Measurements from ENCODE around the gene MYO1B.

The MYO1B gene

DNA sequence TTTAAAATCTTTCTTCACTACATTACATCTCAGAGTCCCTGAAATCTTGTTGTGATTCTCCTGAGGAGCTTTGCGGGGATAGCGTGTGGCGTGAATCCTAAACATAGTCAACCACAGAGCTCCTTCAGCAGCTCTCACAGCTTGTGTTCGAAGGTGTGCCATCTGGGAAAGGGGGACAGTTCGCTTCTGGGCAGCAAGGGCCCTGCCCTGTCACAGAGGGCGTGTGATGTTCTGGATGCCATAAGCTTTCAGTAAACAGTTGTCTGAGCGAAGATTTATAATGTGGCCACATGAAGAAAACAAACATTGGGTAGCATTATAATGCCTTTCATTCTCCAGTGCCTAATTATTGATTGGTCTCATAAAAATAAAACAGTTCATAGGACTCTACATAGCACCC, 172.5 kb downstream of the MYO1B start:
- H3K36me3 ChIP-seq (ENCODE audit: control insufficient read depth in 5 of 5, insufficient read depth in 5 of 5, low read length in 5 of 5) = peaks cover 0 to 28% (median 15%) of the 10 kb centered on the region in 5 donors
- no peaks in the 10 kb centered on the region for H3K27me3 ChIP-seq (ENCODE audit: control insufficient read depth in 5 of 5, insufficient read depth in 4 of 5, low read length in 5 of 5)
- H3K9ac ChIP-seq (ENCODE audit: low read length in 5 of 5) = no peak overlapping the region
- no peak overlapping the region for H3K27ac ChIP-seq (ENCODE audit: low read depth, low read length)
- no peaks in the 10 kb centered on the region for H3K4me1 ChIP-seq (ENCODE audit: control insufficient read depth in 5 of 5, insufficient read depth in 5 of 5, low read length in 5 of 5)
- no peak overlapping the region for H3K4me3 ChIP-seq (ENCODE audit: low read depth in 1 of 5, low read length in 5 of 5)
- no peaks in the 10 kb centered on the region for H3K9me3 ChIP-seq (ENCODE audit: control insufficient read depth in 5 of 5, low read length in 5 of 5)

DNA sequence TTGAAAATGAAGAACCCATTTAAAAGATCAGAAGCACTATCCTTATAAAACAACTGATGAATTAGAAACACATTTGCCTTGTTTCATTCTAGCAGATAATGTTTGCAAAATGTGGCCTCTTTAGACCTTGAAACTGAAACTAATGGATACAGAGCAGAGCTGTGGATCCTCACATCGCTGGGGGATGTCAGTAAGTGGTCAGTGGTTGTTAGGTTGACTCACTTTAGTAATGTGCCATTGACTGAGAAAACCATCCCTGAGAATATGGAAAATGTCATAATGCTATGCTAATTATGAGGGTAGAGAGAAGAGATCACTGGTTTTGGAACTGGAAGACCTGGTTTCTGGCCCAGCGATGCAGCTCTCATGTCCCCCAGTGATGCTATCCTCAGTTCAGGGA, 176.7 kb downstream of the MYO1B start:
- Histone ChIP-seq H3K9me3 (ENCODE audit: control insufficient read depth in 5 of 5, low read length in 5 of 5) (no peaks in the 10 kb centered on the region), H3K36me3 (ENCODE audit: control insufficient read depth in 5 of 5, insufficient read depth in 5 of 5, low read length in 5 of 5) (peaks cover 0 to 8% (median 2%) of the 10 kb centered on the region in 5 donors), H3K27me3 (ENCODE audit: control insufficient read depth in 5 of 5, insufficient read depth in 4 of 5, low read length in 5 of 5) (no peaks in the 10 kb centered on the region), H3K4me3 (ENCODE audit: low read depth in 1 of 5, low read length in 5 of 5) (no peak overlapping the region), H3K4me1 (ENCODE audit: control insufficient read depth in 5 of 5, insufficient read depth in 5 of 5, low read length in 5 of 5) (no peaks in the 10 kb centered on the region), H3K9ac (ENCODE audit: low read length in 5 of 5) (no peak overlapping the region), H3K27ac (ENCODE audit: low read depth, low read length) (no peak overlapping the region)

DNA sequence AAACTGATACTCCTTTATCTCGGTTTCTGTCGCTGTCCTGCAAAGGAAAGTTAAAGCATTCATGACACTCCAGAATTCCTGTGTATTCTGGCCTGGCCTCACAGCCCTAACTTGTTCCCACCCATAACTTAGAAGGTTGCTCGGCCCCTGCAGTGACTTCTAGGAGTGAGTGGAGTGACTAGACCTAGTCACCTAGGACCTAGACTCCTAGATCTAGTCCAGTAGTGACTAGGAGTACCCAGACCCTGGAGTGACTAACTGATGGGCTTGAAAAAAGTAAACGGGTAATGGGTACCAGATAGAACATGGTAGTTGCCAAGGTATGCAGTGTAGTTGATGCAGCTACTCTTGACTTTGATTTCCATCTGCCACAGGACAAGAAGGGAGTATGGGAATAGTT, 181.8 kb downstream of the MYO1B start:
- H3K27me3 ChIP-seq (ENCODE audit: control insufficient read depth in 5 of 5, insufficient read depth in 4 of 5, low read length in 5 of 5) = no peaks in the 10 kb centered on the region
- no peaks in the 10 kb centered on the region for H3K4me1 ChIP-seq (ENCODE audit: control insufficient read depth in 5 of 5, insufficient read depth in 5 of 5, low read length in 5 of 5)
- peaks cover 0 to 2% (median 0%) of the 10 kb centered on the region in 5 donors for H3K36me3 ChIP-seq (ENCODE audit: control insufficient read depth in 5 of 5, insufficient read depth in 5 of 5, low read length in 5 of 5)
- peaks cover 0 to 4% (median 0%) of the 10 kb centered on the region in 5 donors for H3K9me3 ChIP-seq (ENCODE audit: control insufficient read depth in 5 of 5, low read length in 5 of 5)
- H3K4me3 ChIP-seq (ENCODE audit: low read depth in 1 of 5, low read length in 5 of 5) = no peak overlapping the region
- no peak overlapping the region for H3K27ac ChIP-seq (ENCODE audit: low read depth, low read length)
- no peak overlapping the region for H3K9ac ChIP-seq (ENCODE audit: low read length in 5 of 5)

DNA sequence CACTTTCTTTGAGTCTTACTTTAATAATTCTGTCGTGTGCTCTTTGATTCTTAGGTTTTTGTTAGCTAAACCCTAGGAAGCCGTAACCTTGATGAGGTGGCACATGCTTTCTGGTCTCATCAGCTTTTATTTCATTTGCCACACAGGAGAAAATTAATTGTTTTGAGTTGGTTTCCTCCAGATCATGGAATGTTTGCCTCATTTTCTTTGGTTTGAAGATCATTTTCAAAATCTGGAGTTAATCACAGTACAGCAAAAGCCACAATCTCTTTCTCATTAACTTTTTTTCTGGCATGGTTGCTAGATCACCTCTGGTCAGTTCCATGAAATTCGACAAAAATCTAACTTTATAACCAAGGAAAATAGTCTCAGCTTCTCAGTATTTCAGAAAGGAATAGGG, 182.9 kb downstream of the MYO1B start:
- no peak overlapping the region for H3K27ac ChIP-seq (ENCODE audit: low read depth, low read length)
- no peak overlapping the region for H3K4me3 ChIP-seq (ENCODE audit: low read depth in 1 of 5, low read length in 5 of 5)
- peaks cover 0 to 4% (median 0%) of the 10 kb centered on the region in 5 donors for H3K9me3 ChIP-seq (ENCODE audit: control insufficient read depth in 5 of 5, low read length in 5 of 5)
- H3K9ac ChIP-seq (ENCODE audit: low read length in 5 of 5) = no peak overlapping the region
- no peaks in the 10 kb centered on the region for H3K27me3 ChIP-seq (ENCODE audit: control insufficient read depth in 5 of 5, insufficient read depth in 4 of 5, low read length in 5 of 5)
- H3K4me1 ChIP-seq (ENCODE audit: control insufficient read depth in 5 of 5, insufficient read depth in 5 of 5, low read length in 5 of 5) = no peaks in the 10 kb centered on the region
- H3K36me3 ChIP-seq (ENCODE audit: control insufficient read depth in 5 of 5, insufficient read depth in 5 of 5, low read length in 5 of 5) = peaks cover 0 to 2% (median 0%) of the 10 kb centered on the region in 5 donors

DNA sequence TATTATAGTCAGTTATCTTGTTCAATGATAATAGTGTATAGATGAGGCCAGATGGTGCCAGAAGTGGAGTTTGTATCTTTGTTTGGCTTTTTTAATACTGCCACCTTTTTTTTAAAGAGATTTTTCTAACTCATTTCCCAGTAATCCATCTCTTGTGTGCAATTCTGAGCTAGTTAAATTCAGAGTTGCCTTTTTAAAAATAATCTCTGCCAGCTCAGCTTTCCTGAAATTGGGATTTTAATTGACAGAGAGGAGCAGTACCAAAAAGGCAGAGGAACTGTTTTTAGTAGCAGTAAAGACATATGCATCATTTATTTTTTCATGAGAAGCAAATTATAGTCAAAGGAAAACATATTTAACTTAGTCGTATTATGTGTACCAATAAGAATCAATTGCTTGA, 185.3 kb downstream of the MYO1B start:
- no peak overlapping the region for H3K27ac ChIP-seq (ENCODE audit: low read depth, low read length)
- H3K9ac ChIP-seq (ENCODE audit: low read length in 5 of 5) = no peak overlapping the region
- no peaks in the 10 kb centered on the region for H3K4me1 ChIP-seq (ENCODE audit: control insufficient read depth in 5 of 5, insufficient read depth in 5 of 5, low read length in 5 of 5)
- H3K4me3 ChIP-seq (ENCODE audit: low read depth in 1 of 5, low read length in 5 of 5) = no peak overlapping the region
- no peaks in the 10 kb centered on the region for H3K27me3 ChIP-seq (ENCODE audit: control insufficient read depth in 5 of 5, insufficient read depth in 4 of 5, low read length in 5 of 5)
- H3K36me3 ChIP-seq (ENCODE audit: control insufficient read depth in 5 of 5, insufficient read depth in 5 of 5, low read length in 5 of 5) = no peaks in the 10 kb centered on the region
- peaks cover 0 to 4% (median 0%) of the 10 kb centered on the region in 5 donors for H3K9me3 ChIP-seq (ENCODE audit: control insufficient read depth in 5 of 5, low read length in 5 of 5)

DNA sequence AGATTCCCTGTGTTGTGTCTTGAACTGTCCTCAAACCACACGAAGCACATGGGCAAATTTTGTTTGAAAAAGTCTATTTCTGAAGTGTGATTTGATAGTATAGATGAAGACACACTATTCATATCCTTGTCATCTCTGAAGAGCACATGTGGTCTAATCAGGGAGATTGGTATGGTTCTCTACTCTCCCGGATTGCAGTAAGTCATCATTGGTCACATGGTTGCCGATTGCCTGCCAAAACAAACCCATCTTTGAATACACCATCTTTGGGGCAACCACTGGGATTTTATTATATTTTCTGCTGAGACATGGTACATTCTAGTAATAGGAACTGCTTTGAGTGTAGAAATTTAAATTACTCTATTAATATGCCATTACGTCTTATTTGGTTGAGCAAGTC, 186.9 kb downstream of the MYO1B start:
- H3K4me1 ChIP-seq (ENCODE audit: control insufficient read depth in 5 of 5, insufficient read depth in 5 of 5, low read length in 5 of 5) = peaks cover 0 to 7% (median 0%) of the 10 kb centered on the region in 5 donors
- peaks cover 0 to 4% (median 0%) of the 10 kb centered on the region in 5 donors for H3K9me3 ChIP-seq (ENCODE audit: control insufficient read depth in 5 of 5, low read length in 5 of 5)
- no peak overlapping the region for H3K27ac ChIP-seq (ENCODE audit: low read depth, low read length)
- H3K4me3 ChIP-seq (ENCODE audit: low read depth in 1 of 5, low read length in 5 of 5) = no peak overlapping the region
- H3K9ac ChIP-seq (ENCODE audit: low read length in 5 of 5) = no peak overlapping the region
- no peaks in the 10 kb centered on the region for H3K36me3 ChIP-seq (ENCODE audit: control insufficient read depth in 5 of 5, insufficient read depth in 5 of 5, low read length in 5 of 5)
- no peaks in the 10 kb centered on the region for H3K27me3 ChIP-seq (ENCODE audit: control insufficient read depth in 5 of 5, insufficient read depth in 4 of 5, low read length in 5 of 5)

DNA sequence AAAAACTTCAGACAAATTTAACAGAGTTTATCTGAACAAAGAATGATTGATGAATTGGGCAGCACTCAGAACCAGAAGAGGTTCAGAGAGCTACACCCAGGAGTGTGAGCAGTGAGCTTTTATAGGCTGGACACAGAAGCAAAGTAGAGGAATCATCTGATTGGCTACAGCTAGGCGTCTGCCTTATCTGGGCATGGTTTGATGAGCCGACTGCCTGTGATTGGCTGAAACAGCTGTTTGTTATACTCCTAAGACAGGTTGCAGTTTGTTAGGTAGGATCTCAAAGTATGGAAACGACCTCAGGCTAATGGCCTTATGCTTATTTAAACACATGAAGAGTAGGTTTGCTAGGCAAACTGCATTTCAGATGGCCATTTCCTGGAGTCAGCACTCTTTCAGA, 188.9 kb downstream of the MYO1B start:
- no peaks in the 10 kb centered on the region for H3K36me3 ChIP-seq (ENCODE audit: control insufficient read depth in 5 of 5, insufficient read depth in 5 of 5, low read length in 5 of 5)
- H3K9ac ChIP-seq (ENCODE audit: low read length in 5 of 5) = no peak overlapping the region
- H3K4me1 ChIP-seq (ENCODE audit: control insufficient read depth in 5 of 5, insufficient read depth in 5 of 5, low read length in 5 of 5) = peaks cover 0 to 9% (median 5%) of the 10 kb centered on the region in 5 donors
- H3K27ac ChIP-seq (ENCODE audit: low read depth, low read length) = no peak overlapping the region
- H3K27me3 ChIP-seq (ENCODE audit: control insufficient read depth in 5 of 5, insufficient read depth in 4 of 5, low read length in 5 of 5) = no peaks in the 10 kb centered on the region
- H3K4me3 ChIP-seq (ENCODE audit: low read depth in 1 of 5, low read length in 5 of 5) = no peak overlapping the region
- H3K9me3 ChIP-seq (ENCODE audit: control insufficient read depth in 5 of 5, low read length in 5 of 5) = peaks cover 0 to 1% (median 0%) of the 10 kb centered on the region in 5 donors

DNA sequence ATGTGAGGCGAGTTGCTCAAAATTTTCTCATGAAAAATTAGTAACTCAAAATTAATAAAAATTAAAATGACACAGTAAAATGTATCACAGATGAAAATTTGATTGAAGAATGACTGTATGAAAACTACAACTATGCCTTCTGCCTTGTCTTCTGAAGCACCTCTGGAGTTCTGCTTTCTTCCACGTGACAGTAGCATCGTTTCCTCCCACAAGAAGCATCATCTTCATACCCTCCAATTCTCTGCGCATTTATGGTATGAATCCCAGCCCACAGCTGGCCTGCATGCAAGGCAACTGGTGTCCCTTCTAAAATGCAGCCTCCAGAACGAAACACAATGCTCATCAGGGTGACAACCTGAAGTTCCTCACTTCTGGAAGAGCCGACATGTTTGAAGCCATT, 189.9 kb downstream of the MYO1B start:
- H3K27me3 ChIP-seq (ENCODE audit: control insufficient read depth in 5 of 5, insufficient read depth in 4 of 5, low read length in 5 of 5) = no peaks in the 10 kb centered on the region
- H3K9me3 ChIP-seq (ENCODE audit: control insufficient read depth in 5 of 5, low read length in 5 of 5) = no peaks in the 10 kb centered on the region
- peaks cover 0 to 9% (median 5%) of the 10 kb centered on the region in 5 donors for H3K4me1 ChIP-seq (ENCODE audit: control insufficient read depth in 5 of 5, insufficient read depth in 5 of 5, low read length in 5 of 5)
- H3K36me3 ChIP-seq (ENCODE audit: control insufficient read depth in 5 of 5, insufficient read depth in 5 of 5, low read length in 5 of 5) = no peaks in the 10 kb centered on the region
- no peak overlapping the region for H3K4me3 ChIP-seq (ENCODE audit: low read depth in 1 of 5, low read length in 5 of 5)
- H3K27ac ChIP-seq (ENCODE audit: low read depth, low read length) = no peak overlapping the region
- no peak overlapping the region for H3K9ac ChIP-seq (ENCODE audit: low read length in 5 of 5)

DNA sequence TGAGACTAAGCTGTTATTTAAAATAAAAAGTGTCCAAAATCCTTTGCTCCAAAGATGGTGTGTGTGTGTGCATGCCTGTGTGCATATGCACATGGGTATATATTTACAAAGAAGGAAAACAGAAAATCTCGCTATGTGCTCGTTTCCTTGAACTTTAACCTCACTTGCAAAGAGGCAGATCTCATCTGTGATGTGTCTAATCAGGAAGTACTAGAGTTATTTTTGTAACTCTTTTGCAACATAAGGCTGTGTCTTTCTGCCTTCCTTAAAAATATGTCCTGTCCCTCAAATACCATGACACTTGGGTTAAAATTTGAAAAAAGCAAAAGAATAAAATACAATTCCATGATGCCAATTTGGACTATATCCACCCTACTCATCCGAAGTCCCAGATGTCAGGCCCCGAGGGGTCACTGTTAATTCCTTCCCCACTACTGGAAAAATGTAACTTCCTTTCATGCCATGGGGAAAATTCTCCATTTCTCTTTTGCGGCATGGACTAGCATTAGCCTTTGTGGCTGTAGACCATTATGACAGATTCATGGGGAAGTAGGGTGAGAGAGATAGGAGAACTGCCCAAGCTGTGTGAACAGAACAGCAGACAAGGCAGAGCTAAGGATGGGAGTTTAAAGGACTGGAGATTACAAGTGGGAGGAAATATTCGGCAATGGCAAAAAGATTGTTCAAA, 191.3 kb downstream of the MYO1B start:
- H3K36me3 ChIP-seq (ENCODE audit: control insufficient read depth in 5 of 5, insufficient read depth in 5 of 5, low read length in 5 of 5) = no peaks in the 10 kb centered on the region
- H3K9ac ChIP-seq (ENCODE audit: low read length in 5 of 5) = no peak overlapping the region
- H3K4me1 ChIP-seq (ENCODE audit: control insufficient read depth in 5 of 5, insufficient read depth in 5 of 5, low read length in 5 of 5) = peaks cover 0 to 12% (median 5%) of the 10 kb centered on the region in 5 donors
- H3K4me3 ChIP-seq (ENCODE audit: low read depth in 1 of 5, low read length in 5 of 5) = no peak overlapping the region
- no peaks in the 10 kb centered on the region for H3K9me3 ChIP-seq (ENCODE audit: control insufficient read depth in 5 of 5, low read length in 5 of 5)
- H3K27me3 ChIP-seq (ENCODE audit: control insufficient read depth in 5 of 5, insufficient read depth in 4 of 5, low read length in 5 of 5) = no peaks in the 10 kb centered on the region
- H3K27ac ChIP-seq (ENCODE audit: low read depth, low read length) = peak overlapping the region; percentile 13

DNA sequence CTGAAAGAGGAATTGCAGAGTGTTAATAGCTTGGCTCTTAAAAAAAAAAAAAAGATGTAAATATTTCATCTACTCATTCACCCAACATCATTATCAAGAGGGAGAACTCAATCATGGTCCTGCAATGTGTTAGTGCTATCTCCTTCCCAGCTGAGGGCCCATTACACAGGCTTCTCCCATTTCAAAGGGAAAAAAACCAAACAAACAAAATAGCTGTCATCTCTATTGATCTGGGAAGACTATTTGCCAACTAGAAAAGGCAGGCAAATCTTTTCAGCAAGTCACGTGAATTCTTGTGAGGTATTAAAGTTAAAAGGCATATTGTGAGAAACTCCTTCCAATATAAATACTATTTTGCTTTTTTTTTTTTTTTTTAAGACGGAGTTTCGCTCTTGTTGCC, 194.3 kb downstream of the MYO1B start:
- no peaks in the 10 kb centered on the region for H3K27me3 ChIP-seq (ENCODE audit: control insufficient read depth in 5 of 5, insufficient read depth in 4 of 5, low read length in 5 of 5)
- H3K9ac ChIP-seq (ENCODE audit: low read length in 5 of 5) = no peak overlapping the region
- H3K27ac ChIP-seq (ENCODE audit: low read depth, low read length) = no peak overlapping the region
- H3K9me3 ChIP-seq (ENCODE audit: control insufficient read depth in 5 of 5, low read length in 5 of 5) = no peaks in the 10 kb centered on the region
- no peak overlapping the region for H3K4me3 ChIP-seq (ENCODE audit: low read depth in 1 of 5, low read length in 5 of 5)
- no peaks in the 10 kb centered on the region for H3K36me3 ChIP-seq (ENCODE audit: control insufficient read depth in 5 of 5, insufficient read depth in 5 of 5, low read length in 5 of 5)
- peaks cover 2 to 12% (median 12%) of the 10 kb centered on the region in 5 donors for H3K4me1 ChIP-seq (ENCODE audit: control insufficient read depth in 5 of 5, insufficient read depth in 5 of 5, low read length in 5 of 5)
